ENCODE measurements around the gene TPP2.

DNA sequence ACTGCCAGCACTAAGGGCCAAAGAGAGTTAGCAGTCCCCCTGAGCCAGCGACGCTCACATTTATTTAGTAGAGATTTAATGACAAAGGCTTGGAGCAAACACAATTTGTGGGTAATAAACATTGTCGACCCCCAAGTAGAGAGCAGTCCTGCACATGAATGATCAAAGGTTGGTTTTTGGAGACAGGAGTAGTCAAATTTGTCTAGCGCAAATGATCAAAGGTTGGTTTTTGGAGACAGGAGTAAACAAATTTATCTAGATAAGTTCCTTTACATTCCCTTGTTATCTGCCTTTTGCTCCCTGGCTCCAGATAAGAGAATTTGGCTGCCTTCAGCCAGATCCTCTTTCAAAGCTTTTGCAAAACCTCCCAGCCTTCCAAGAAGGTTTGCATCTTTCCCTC is 71.1 kb downstream of the TPP2 start:
- TF ChIP-seq, protein P1, sequence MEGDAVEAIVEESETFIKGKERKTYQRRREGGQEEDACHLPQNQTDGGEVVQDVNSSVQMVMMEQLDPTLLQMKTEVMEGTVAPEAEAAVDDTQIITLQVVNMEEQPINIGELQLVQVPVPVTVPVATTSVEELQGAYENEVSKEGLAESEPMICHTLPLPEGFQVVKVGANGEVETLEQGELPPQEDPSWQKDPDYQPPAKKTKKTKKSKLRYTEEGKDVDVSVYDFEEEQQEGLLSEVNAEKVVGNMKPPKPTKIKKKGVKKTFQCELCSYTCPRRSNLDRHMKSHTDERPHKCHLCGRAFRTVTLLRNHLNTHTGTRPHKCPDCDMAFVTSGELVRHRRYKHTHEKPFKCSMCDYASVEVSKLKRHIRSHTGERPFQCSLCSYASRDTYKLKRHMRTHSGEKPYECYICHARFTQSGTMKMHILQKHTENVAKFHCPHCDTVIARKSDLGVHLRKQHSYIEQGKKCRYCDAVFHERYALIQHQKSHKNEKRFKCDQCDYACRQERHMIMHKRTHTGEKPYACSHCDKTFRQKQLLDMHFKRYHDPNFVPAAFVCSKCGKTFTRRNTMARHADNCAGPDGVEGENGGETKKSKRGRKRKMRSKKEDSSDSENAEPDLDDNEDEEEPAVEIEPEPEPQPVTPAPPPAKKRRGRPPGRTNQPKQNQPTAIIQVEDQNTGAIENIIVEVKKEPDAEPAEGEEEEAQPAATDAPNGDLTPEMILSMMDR (IDR thresholded peaks at IDR 0.05): no peak
- TF ChIP-seq TEAD1 (CRISPR knock-in tag; IDR thresholded peaks at IDR 0.05) (no peak), TCF7 (CRISPR knock-in tag; IDR thresholded peaks at IDR 0.05; ENCODE audit: low read depth) (no peak), ETV6 (CRISPR knock-in tag; IDR thresholded peaks at IDR 0.05) (no peak), ZNF423 (CRISPR knock-in tag; IDR thresholded peaks at IDR 0.05) (no peak), NR3C1 (CRISPR knock-in tag; conservative IDR thresholded peaks at IDR 0.05; ENCODE audit: low read depth) (no peak), ZNF138 (CRISPR knock-in tag; conservative IDR thresholded peaks at IDR 0.05) (no peak)
